A172 (cell line): Measurements from ENCODE around the gene FBN1. TPM values are rescaled to one million over a fixed set of nuclear protein-coding genes. Genes with fewer than 3 reads are reported as not detected.

Experiments
- DNase-seq: peaks from one replicate; pipeline ENCODE4 v3.0.0-alpha.2; 2015; ENCODE audit warnings: low spot score
- total RNA-seq: library from RNA; depleted of rRNA; stranded (reverse); fragments of >200 nt; shearing (Covaris generic); gene quantifications from 2 replicates; pipeline ENCODE4 v1.2.3, GENCODE V29; 2014

Gene FBN1
- total RNA-seq, 1 experiment from 2014 or later: 142 TPM

DNA sequence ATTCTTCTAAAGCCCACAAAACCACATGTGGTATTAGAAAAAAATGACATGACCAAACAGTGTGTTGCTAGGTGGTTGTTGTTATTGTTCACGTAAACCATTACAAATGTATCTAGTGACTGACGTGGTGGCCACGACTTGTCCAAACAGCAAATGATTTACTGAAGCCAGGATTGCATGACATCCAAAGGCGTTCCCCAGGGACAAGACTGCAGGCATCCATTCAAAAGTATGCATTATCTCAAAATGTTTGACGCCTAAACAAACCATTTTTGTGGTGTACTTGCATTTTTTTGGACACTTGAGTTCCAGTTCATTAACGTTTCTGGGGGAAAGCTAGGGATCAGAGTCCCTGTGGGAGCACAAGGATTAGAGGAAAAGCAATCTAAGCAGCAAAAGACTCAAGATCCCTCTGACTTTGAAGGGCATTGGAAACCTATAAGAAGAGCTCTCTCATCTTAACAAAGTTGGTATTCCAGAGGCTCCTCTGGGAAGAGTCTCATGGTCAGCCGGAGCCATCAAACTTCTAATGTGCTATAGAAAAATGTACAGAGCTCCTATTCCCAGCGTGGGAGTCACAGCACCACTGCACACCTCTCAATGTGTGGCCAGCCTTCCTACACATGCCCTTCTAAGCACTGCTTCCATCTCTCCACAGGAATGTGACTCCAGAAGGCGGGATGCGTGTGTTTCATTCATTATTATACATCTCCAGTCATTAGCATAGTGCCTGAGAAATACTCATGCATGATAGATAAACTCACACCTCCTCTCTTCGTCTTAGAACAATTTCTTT lies 62.9 kb downstream of the FBN1 start:
- no peak for DNase-seq

- no peak for DNase-seq
These were observed 64.3 kb downstream of the FBN1 start for GRCh38 chr15:48581219-48581618.

DNA sequence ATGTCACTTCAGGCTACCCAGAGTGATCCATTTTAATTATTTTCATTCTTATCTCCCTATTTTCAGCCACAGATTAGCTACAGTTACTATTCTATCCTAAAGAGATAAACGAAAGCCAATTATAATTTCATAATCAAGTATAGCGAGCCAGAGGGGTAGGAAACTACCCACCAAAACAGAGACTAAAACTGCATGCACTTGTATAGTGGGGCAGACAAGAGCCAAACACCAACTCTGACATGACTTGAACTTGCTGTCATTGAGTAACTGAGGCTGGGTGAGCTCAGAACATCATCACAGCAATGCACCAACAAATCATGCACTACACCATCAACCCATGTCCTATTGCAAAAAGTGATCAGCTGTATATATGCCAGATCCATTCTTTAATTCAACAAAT lies 64.8 kb downstream of the FBN1 start:
- no peak for DNase-seq

DNA sequence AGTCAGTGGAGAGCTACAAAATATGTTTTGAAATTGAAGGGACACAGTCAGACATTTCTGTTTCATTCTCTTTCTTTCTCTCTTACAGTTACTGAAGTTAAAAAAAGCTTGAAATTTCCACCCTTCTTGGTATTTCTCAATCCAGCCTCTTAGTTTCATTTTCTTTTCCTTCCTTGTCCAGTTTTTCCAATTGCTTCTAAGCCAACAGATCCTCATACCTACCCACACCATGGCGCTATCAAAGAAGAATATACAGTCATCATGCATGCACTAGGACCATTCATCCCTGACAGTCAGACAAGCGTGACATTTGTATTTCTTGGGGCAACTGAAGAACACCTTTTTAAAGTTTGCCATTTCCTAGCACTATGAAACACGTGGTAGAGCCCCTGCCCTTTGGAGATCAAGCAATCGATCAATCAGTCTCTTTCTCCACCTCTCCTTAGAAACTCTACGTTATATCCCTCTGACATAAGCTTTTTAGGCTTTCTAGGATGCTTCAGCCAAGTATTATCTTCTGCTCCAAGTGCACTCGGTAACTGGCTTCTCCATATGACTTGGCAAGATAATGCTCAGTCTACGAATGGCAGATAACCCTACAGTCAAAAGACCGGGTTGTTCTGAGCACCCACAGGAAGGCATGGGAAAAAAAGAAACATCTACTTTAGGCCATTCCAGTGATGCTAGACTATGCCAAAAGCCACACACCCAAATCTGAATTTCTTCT lies 65.4 kb downstream of the FBN1 start:
- DNase-seq: no peak

DNA sequence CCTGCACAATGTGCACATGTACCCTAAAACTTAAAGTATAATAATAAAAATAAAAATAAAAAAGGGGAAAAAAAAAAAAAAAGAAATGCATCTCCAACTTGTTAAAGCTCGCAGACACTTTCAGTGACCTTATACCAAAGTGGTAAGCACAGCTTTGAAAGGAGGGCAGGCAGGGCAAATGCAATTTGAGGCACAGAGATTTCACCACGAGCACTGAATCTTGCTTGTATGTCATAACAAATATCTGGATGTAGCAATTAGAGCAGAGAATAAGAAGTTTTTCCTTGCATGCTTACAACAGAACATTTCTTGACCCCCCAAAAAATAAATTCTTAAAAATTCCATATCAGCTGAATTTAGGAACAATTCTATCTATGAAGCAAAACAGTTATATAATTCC lies 66.5 kb downstream of the FBN1 start:
- no peak for DNase-seq

DNA sequence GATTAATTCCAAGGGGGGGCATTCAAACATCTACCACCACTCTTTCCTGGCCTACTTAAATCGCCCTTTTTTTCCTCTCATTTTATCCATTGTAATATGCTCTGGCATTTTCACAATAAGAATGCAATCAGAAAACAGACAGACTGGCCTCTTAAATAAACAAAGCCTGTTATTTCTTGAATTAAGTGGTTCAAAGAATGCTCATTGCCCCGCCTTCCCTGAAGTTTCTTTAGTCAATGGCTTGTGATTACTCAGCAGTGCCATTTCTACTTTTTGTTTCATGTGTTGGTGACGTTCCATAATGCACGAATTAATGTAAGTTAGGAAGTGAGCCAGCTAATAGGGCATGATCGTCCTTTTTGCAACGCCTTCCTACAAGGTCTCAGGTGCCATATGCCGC lies 68.0 kb downstream of the FBN1 start:
- no peak for DNase-seq

GRCh38 chr15:48574187-48574586 lies 71.3 kb downstream of the FBN1 start:
- no peak for DNase-seq

DNA sequence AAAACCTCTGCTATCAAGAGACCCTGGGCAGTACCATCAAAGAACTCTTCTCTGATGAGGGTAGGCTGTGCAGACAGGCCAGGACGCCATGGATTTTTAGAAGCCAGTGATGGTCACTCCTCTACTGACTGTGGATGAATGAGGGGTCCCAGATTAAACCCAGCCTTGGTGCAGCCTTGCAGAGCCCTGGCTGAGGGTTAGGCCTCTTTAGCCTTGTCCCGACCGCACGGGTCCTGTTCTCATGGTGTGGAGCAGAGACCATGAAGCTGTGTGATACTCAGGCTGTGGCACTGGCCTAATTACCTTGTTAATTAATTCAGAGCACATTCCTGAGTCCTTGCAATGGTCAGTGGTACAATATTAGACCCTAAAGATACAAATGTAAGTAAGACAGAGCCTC lies 71.7 kb downstream of the FBN1 start:
- no peak for DNase-seq

- DNase-seq: no peak
These were observed 72.7 kb downstream of the FBN1 start for GRCh38 chr15:48572823-48573222.

DNA sequence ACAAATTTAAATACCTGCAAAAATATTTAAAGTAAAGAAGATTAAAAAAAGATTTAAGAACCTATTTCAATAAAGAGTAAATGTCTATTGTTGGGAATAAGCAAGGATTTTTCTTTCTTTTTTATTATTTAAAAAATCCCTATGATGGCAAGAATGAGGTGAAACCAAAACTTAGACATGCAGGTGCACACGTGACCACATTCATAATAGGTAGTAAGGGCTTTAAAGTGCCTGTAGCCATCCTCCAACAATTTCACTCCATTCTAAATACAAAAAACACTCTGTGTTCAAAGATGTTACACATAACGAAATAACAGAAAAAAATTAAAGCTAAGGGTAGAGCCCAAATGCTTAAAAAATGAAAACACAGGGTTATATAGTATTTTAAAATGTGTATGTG lies 74.0 kb downstream of the FBN1 start:
- no peak for DNase-seq

DNA sequence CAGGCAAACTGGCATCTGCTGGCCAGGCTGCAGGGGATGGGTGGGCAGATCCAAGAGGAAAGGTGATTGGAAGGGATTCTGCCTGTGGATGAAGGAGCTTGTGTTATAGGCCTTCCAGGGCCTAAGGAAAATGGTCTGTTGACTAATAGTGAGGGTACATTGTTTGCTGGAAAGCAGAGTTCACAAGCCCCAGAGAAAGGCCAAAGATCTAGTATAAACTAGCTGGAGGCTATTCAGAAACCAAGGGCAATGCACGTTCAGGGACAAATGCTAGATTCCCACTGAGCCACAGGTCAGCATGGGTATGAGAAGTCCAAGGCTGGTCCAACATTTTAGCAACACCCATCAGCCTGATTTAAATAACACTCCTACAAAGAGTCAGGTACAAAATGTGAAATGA lies 74.7 kb downstream of the FBN1 start:
- no peak for DNase-seq

DNA sequence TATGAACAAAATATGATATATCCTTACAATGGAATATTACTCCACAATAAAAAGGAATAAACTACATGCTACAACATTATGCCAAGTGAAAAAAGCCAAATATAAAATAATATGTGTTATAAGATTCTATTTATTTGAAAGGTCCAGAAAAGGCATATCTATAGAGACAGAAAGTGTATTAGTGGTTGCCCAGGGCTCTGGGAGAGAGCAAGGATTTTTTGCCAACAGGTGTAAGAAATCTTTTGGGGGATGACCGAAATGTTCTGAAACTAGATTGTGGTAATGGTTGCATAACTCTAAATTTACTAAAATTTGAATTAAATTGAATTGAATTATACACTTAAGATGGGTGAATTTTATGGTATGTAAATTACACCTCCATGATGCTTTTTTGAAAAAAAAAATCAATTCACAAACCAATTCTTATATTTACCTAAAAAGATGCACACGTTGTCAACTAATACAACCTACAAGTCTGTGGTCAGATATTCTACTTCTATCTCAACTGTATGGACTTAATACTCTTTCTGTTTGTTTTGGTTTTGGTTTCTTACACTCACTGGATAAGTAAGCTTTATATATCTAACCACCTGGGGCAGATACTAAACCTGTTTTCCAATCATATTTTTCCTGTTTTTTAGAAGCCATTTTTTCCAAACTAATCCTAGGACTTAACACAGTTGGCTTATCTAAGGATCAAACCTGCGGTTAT lies 75.8 kb downstream of the FBN1 start:
- DNase-seq: no peak

GRCh38 chr15:48566668-48567067 lies 78.8 kb downstream of the FBN1 start:
- DNase-seq: peak; percentile 49

DNA sequence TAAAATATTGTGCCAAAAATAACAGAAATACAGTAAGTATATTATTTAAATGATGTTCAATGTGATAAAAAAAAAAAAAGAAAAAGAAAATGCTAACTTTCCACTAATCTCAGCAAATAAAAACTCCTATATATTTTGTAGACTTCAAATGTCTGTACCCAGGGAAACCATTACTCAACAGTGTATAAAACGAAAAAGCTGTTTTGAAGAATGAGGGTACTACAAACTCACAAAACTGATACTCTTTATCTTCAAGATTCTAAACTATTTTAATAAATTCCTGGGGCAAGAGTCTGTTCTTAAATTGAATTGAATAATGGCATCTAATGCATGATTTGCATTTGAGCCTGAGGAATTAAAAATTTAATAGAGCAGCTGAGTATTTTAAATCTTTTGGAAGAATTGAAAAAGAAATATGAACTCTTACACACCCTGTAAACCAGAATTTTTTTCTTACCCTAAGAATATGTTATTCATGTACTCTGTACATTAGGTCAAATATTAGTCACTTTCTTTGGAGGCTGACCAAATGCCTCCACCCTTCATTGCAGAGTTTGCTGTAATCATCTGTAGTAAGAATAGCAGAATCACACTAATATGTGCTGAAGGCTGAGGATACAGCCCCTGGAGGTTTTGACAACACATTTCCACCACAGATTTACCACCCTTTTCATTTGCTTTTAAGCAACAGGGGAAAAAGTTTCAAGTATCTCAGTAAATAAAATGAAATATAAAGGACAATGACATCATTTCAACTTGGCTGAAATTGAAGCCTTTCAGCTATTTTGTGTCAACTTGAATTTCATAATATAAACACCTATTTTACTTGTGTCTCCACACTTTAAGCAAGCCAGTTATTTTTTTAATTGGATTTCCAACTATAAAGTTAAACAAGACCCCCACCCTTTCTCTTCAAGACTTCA lies 79.7 kb downstream of the FBN1 start:
- DNase-seq: peak; percentile 74

- no peak for DNase-seq
These were observed 80.8 kb downstream of the FBN1 start for GRCh38 chr15:48564690-48565089.

DNA sequence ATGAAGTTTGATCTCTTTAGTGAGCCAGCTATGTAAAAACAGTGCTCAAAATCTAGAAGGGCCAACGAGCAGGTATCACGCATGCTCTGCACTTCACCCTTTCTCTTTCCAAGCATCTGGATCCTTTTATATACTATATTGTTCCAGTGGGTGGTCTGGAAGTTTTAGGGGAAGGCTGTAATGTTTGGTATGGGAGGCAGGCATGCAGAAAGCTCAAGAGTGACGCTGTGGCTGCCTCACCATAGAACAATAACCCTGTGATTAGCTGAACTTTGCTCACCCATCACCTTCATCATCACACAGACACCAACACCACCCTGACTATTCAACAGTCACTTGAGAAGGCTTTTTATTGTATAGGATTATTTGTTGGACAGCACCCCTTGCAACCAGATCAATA lies 81.6 kb downstream of the FBN1 start:
- DNase-seq: no peak

- DNase-seq: no peak
These were observed 85.0 kb downstream of the FBN1 start for GRCh38 chr15:48560321-48561051.

DNA sequence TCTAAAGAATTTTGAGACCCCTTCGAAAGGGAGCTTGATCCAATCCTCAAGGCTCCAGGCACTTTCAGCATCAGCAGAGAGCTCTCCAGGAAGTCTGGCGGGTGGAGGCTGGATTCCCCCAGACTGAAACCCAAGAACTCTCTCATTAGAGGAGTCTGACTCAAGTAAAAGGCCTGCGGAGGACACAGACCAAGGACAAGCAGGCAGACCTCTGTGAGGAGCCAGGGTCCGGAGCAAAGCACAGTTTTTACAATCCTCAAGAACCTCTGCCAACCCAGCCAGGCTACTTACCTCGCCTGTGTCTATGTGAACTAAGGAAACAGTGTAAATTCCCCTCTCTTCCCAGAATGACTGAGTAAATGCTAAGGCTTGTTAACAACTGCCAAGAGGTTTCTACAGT lies 86.2 kb downstream of the FBN1 start:
- peak; percentile 55 for DNase-seq

DNA sequence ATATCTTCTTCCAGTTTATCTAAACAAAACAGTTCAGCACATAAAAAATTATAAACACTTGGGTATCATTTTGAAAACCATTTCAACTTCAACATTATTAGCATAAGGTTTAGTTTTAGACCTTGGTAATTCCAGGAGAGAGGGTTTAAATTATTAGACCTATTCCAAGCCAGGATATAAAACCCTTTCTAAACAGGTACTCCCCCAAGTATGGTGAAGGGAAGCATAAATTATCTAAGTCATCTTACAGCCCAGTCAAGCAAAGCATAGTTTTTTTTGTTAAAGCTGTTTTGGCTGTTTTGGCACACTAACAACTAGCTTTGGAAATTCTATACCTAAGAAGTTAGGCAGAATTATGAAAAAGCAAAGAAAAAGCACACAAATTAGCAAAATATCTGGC lies 87.3 kb downstream of the FBN1 start:
- no peak for DNase-seq

DNA sequence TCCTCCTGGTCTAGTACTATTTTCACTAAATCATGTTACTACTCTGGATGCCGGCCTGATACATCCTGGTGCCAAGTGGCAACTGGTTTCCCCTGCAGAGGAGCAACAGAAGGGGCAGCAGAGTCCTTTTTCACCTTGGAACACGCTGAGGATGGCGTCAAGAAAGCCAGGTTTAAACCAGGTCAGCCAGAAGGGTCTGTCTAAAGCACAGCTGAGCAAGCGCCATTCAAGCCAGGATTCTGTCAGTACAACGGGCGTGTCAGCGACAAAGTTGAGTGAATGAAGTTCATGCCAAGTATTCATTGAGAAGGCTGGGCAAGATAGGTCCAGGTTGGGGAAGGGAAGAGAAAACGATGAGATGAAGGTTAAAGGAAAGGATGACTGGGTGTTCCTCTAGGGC lies 88.2 kb downstream of the FBN1 start:
- DNase-seq: no peak
